ENCODE data around the gene PDIA3. TPM values are rescaled to one million over a fixed set of nuclear protein-coding genes. Genes with fewer than 3 reads are reported as not detected.
"Not testable (repeated sequence)": the region's sequence is repeated elsewhere in the genome, so short reads cannot be mapped to it uniquely, and the experiment has no call there.

Gene PDIA3
- total RNA-seq, 3 donors from 2014 or later (not counting 1 experiment from before 2014, with no cell fraction given): 295 to 334 (median 312) TPM

GRCh38 chr15:43808960-43809678 lies 62.9 kb downstream of the PDIA3 start:
- WGBS (ENCODE audit: insufficient coverage): 78% methylated on average over 6 of the region's 6 CpGs
- H3K27ac Mint-ChIP-seq: no peak overlapping the region
- no peak for TF ChIP-seq CTCF (IDR thresholded peaks at IDR 0.05)
- Histone ChIP-seq H3K27me3 (ENCODE audit: control insufficient read depth, insufficient read depth, low read length) (no peaks in the 10 kb centered on the region), H3K9me3 (ENCODE audit: control insufficient read depth, insufficient read depth, low read length) (no peaks in the 10 kb centered on the region), H3K4me3 (ENCODE audit: low read length) (no peak overlapping the region), H3K4me1 (ENCODE audit: control insufficient read depth, insufficient read depth, low read length) (peaks cover 3% of the 10 kb centered on the region), H3K36me3 (ENCODE audit: control insufficient read depth, insufficient read depth, low read length) (peaks cover 80% of the 10 kb centered on the region), H3K27ac (ENCODE audit: low read length) (peak overlapping the region; percentile 75)
- intact Hi-C loops (cut with micrococcal nuclease): no loop called here
- no peak for ATAC-seq
- H3K36me3 Mint-ChIP-seq: peaks cover 23% of the 10 kb centered on the region
- peaks cover 0 to 5% of the 10 kb centered on the region in 2 donors for H3K4me1 Mint-ChIP-seq
- H3K4me3 Mint-ChIP-seq: no peak overlapping the region
- no peak for DNase-seq
- H3K9me3 Mint-ChIP-seq: no peaks in the 10 kb centered on the region
- H3K27me3 Mint-ChIP-seq (ENCODE audit: low read depth in 2 of 2): no peaks in the 10 kb centered on the region

GRCh38 chr15:43815064-43815463 lies 68.8 kb downstream of the PDIA3 start:
- H3K4me3 ChIP-seq (ENCODE audit: low read length); H3K4me3 Mint-ChIP-seq; ATAC-seq; intact Hi-C loops (cut with micrococcal nuclease); H3K9me3 ChIP-seq (ENCODE audit: control insufficient read depth, insufficient read depth, low read length); H3K27ac ChIP-seq (ENCODE audit: low read length); DNase-seq; H3K4me1 Mint-ChIP-seq; H3K27me3 ChIP-seq (ENCODE audit: control insufficient read depth, insufficient read depth, low read length); H3K4me1 ChIP-seq (ENCODE audit: control insufficient read depth, insufficient read depth, low read length); H3K9me3 Mint-ChIP-seq; H3K27me3 Mint-ChIP-seq (ENCODE audit: low read depth in 2 of 2): not testable (repeated sequence)
- Mint-ChIP-seq H3K27ac (peak overlapping the region in 1 of 2 donors; percentile 25), H3K36me3 (peaks cover 20% of the 10 kb centered on the region)
- peaks cover 63% of the 10 kb centered on the region for H3K36me3 ChIP-seq (ENCODE audit: control insufficient read depth, insufficient read depth, low read length)
- WGBS (ENCODE audit: insufficient coverage): 97% methylated on average over 5 of the region's 5 CpGs

- DNase-seq (no peak), ATAC-seq (no peak)
- intact Hi-C loops (cut with micrococcal nuclease): no loop called here
- no peak overlapping the region for H3K27ac ChIP-seq (ENCODE audit: low read length)
- H3K9me3 Mint-ChIP-seq: no peaks in the 10 kb centered on the region
- peak overlapping the region; percentile 65 to 76 for H3K27ac Mint-ChIP-seq
- H3K36me3 Mint-ChIP-seq: no peaks in the 10 kb centered on the region
- WGBS (ENCODE audit: insufficient coverage): no CpG with 5 or more reads among the region's 3 CpGs
- no peak for TF ChIP-seq CTCF (IDR thresholded peaks at IDR 0.05)
- H3K9me3 ChIP-seq (ENCODE audit: control insufficient read depth, insufficient read depth, low read length): no peaks in the 10 kb centered on the region
- H3K27me3 ChIP-seq (ENCODE audit: control insufficient read depth, insufficient read depth, low read length): no peaks in the 10 kb centered on the region
- no peak overlapping the region for H3K4me3 ChIP-seq (ENCODE audit: low read length)
- peaks cover 17% of the 10 kb centered on the region for H3K36me3 ChIP-seq (ENCODE audit: control insufficient read depth, insufficient read depth, low read length)
- H3K4me1 Mint-ChIP-seq: peaks cover 24 to 27% of the 10 kb centered on the region in 2 donors
- peak overlapping the region; percentile 51 for H3K4me3 Mint-ChIP-seq
- peaks cover 23% of the 10 kb centered on the region for H3K4me1 ChIP-seq (ENCODE audit: control insufficient read depth, insufficient read depth, low read length)
- H3K27me3 Mint-ChIP-seq (ENCODE audit: low read depth in 2 of 2): no peaks in the 10 kb centered on the region
Observed at GRCh38 chr15:43821505-43821904, 75.3 kb downstream of the PDIA3 start.

Other genes starting within 250 kb of the PDIA3 start
- gene MAP1A, start 228.8 kb upstream of the PDIA3 start, total RNA-seq: 1 to 10 TPM in 1 of 3 donors, under 1 TPM in 2; 0.72 to 2.2 (median 0.98) TPM
- gene PPIP5K1, start 156.2 kb upstream of the PDIA3 start, total RNA-seq: 10 to 100 TPM; 28.2 to 45.9 (median 38.2) TPM
- not detected for gene CKMT1B, start 152.4 kb upstream of the PDIA3 start, total RNA-seq
- 1 to 10 TPM; 1.2 to 2.2 (median 2.0) TPM for gene STRC, start 127.6 kb upstream of the PDIA3 start, total RNA-seq
- 1 to 10 TPM; 6.5 to 8.4 (median 6.8) TPM for gene CATSPER2, start 97.6 kb upstream of the PDIA3 start, total RNA-seq
- gene CKMT1A, start 52.6 kb upstream of the PDIA3 start, total RNA-seq: not detected
- gene ELL3, start 30.5 kb downstream of the PDIA3 start, total RNA-seq: under 1 TPM in 2 of 3 donors, not detected in 1; 0.82 to 0.88 TPM
- 100 to 1,000 TPM; 476 to 551 (median 526) TPM for gene SERF2, start 45.9 kb downstream of the PDIA3 start, total RNA-seq
- gene SERINC4, start 53.8 kb downstream of the PDIA3 start, total RNA-seq: under 1 TPM in 2 of 3 donors, not detected in 1; 0.18 to 0.25 TPM
- 10 to 100 TPM; 19.8 to 29.3 (median 25.8) TPM for gene HYPK, start 54.2 kb downstream of the PDIA3 start, total RNA-seq
- 10 to 100 TPM; 10.2 to 13.3 (median 12.3) TPM for gene MFAP1, start 78.3 kb downstream of the PDIA3 start, total RNA-seq
- gene WDR76, start 80.6 kb downstream of the PDIA3 start, total RNA-seq: 10 to 100 TPM; 12.4 to 12.9 (median 12.8) TPM

Data from natural killer cell (primary cell).